ENCODE measurements around the gene ST6GALNAC3.

Gene ST6GALNAC3

GRCh38 chr1:76176000-76176399 lies 101.5 kb downstream of the ST6GALNAC3 start:
- H3K4me1 ChIP-seq (ENCODE audit: insufficient read depth, low read length, poor library complexity, severe bottlenecking), result no peaks in the 10 kb centered on the region
- TF ChIP-seq EZH2phosphoT487 (IDR thresholded peaks at IDR 0.05; ENCODE audit: borderline replicate concordance), result no peak
- TF ChIP-seq, protein P1, sequence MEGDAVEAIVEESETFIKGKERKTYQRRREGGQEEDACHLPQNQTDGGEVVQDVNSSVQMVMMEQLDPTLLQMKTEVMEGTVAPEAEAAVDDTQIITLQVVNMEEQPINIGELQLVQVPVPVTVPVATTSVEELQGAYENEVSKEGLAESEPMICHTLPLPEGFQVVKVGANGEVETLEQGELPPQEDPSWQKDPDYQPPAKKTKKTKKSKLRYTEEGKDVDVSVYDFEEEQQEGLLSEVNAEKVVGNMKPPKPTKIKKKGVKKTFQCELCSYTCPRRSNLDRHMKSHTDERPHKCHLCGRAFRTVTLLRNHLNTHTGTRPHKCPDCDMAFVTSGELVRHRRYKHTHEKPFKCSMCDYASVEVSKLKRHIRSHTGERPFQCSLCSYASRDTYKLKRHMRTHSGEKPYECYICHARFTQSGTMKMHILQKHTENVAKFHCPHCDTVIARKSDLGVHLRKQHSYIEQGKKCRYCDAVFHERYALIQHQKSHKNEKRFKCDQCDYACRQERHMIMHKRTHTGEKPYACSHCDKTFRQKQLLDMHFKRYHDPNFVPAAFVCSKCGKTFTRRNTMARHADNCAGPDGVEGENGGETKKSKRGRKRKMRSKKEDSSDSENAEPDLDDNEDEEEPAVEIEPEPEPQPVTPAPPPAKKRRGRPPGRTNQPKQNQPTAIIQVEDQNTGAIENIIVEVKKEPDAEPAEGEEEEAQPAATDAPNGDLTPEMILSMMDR (conservative IDR thresholded peaks at IDR 0.05; ENCODE audit: low read length), result no peak
- no peak overlapping the region for H3K4me3 ChIP-seq (ENCODE audit: low read length, poor library complexity, severe bottlenecking)
- no peaks in the 10 kb centered on the region for H4K20me1 ChIP-seq (ENCODE audit: insufficient read depth, low read length, poor library complexity, severe bottlenecking)
- H3K36me3 ChIP-seq (ENCODE audit: insufficient read depth, low read length), result no peaks in the 10 kb centered on the region
- H2AFZ ChIP-seq (ENCODE audit: low read length), result no peak overlapping the region
- H3K4me2 ChIP-seq (ENCODE audit: low read depth, low read length, poor library complexity, severe bottlenecking), result no peak overlapping the region
- no peaks in the 10 kb centered on the region for H3K9me2 ChIP-seq (replicated peaks; ENCODE audit: low read depth, low read length)
- no peak overlapping the region for H3K9ac ChIP-seq (ENCODE audit: low read depth, low read length, poor library complexity, severe bottlenecking)
- no peaks in the 10 kb centered on the region for H3K27me3 ChIP-seq (ENCODE audit: insufficient read depth, low read length, poor library complexity, severe bottlenecking)
- no peaks in the 10 kb centered on the region for H3K79me2 ChIP-seq (ENCODE audit: insufficient read depth, low read length)
- no peaks in the 10 kb centered on the region for H3K9me3 ChIP-seq (ENCODE audit: insufficient read depth, low read depth, low read length)
- no peaks in the 10 kb centered on the region for H3F3A ChIP-seq (ENCODE audit: low read depth)

GRCh38 chr1:76177615-76178014 lies 103.1 kb downstream of the ST6GALNAC3 start:
- H3K9me2 ChIP-seq (replicated peaks; ENCODE audit: low read depth, low read length), result no peaks in the 10 kb centered on the region
- H3K27me3 ChIP-seq (ENCODE audit: insufficient read depth, low read length, poor library complexity, severe bottlenecking), result no peaks in the 10 kb centered on the region

GRCh38 chr1:76179219-76179698 lies 104.7 kb downstream of the ST6GALNAC3 start:
- Histone ChIP-seq H3K9me3 (ENCODE audit: insufficient read depth, low read depth, low read length) (no peaks in the 10 kb centered on the region), H3K4me1 (ENCODE audit: insufficient read depth, low read length, poor library complexity, severe bottlenecking) (no peaks in the 10 kb centered on the region), H3K79me2 (ENCODE audit: insufficient read depth, low read length) (no peaks in the 10 kb centered on the region), H3K27me3 (ENCODE audit: insufficient read depth, low read length, poor library complexity, severe bottlenecking) (no peaks in the 10 kb centered on the region), H3K9me2 (replicated peaks; ENCODE audit: low read depth, low read length) (no peaks in the 10 kb centered on the region), H3K36me3 (ENCODE audit: insufficient read depth, low read length) (no peaks in the 10 kb centered on the region), H3K4me3 (ENCODE audit: low read length, poor library complexity, severe bottlenecking) (no peak overlapping the region), H4K20me1 (ENCODE audit: insufficient read depth, low read length, poor library complexity, severe bottlenecking) (no peaks in the 10 kb centered on the region), H3K9ac (ENCODE audit: low read depth, low read length, poor library complexity, severe bottlenecking) (no peak overlapping the region), H3K4me2 (ENCODE audit: low read depth, low read length, poor library complexity, severe bottlenecking) (no peak overlapping the region), H2AFZ (ENCODE audit: low read length) (0 out of 2 replicates have a peak overlapping the region, but pooled peaks have one; percentile 36), H3F3A (ENCODE audit: low read depth) (no peaks in the 10 kb centered on the region)
- TF ChIP-seq, protein P1 (conservative IDR thresholded peaks at IDR 0.05; ENCODE audit: low read length), result no peak
- no peak for TF ChIP-seq EZH2phosphoT487 (IDR thresholded peaks at IDR 0.05; ENCODE audit: borderline replicate concordance)

More at GRCh38 chr1:76177615-76178014, 103.1 kb downstream of the ST6GALNAC3 start:
- no peak overlapping the region for H3K9ac ChIP-seq (ENCODE audit: low read depth, low read length, poor library complexity, severe bottlenecking)
- H3F3A ChIP-seq (ENCODE audit: low read depth), result no peaks in the 10 kb centered on the region
- H3K36me3 ChIP-seq (ENCODE audit: insufficient read depth, low read length), result no peaks in the 10 kb centered on the region
- no peaks in the 10 kb centered on the region for H3K4me1 ChIP-seq (ENCODE audit: insufficient read depth, low read length, poor library complexity, severe bottlenecking)
- no peak overlapping the region for H3K4me2 ChIP-seq (ENCODE audit: low read depth, low read length, poor library complexity, severe bottlenecking)
- H4K20me1 ChIP-seq (ENCODE audit: insufficient read depth, low read length, poor library complexity, severe bottlenecking), result no peaks in the 10 kb centered on the region
- TF ChIP-seq, protein P1 (conservative IDR thresholded peaks at IDR 0.05; ENCODE audit: low read length), result no peak
- TF ChIP-seq EZH2phosphoT487 (IDR thresholded peaks at IDR 0.05; ENCODE audit: borderline replicate concordance), result no peak
- no peaks in the 10 kb centered on the region for H3K79me2 ChIP-seq (ENCODE audit: insufficient read depth, low read length)
- H3K9me3 ChIP-seq (ENCODE audit: insufficient read depth, low read depth, low read length), result no peaks in the 10 kb centered on the region
- H3K4me3 ChIP-seq (ENCODE audit: low read length, poor library complexity, severe bottlenecking), result no peak overlapping the region
- H2AFZ ChIP-seq (ENCODE audit: low read length), result no peak overlapping the region

Data from Loucy (cell line).